Adipose tissue (tissue), 3 donors: Measurements from ENCODE around the gene CCDC57. TPM values are rescaled to one million over a fixed set of nuclear protein-coding genes. Genes with fewer than 3 reads are reported as not detected.

ENCODE experiments used
- H3K27ac ChIP-seq: one replicate; pipeline ENCODE4 v1.5.1; 2013; ENCODE audit warnings: low read depth, low read length
- WGBS, 3 donors: extraction: QIAGEN DNeasy Blood & Tissue Kit; methylation state at CpG; one replicate each; pipeline ENCODE4 v1.1.7; 2013; 5-methylcytosine and 5-hydroxymethylcytosine counted together
- polyA plus RNA-seq, 3 donors: library from polyadenylated mRNA; stranded (reverse); fragments of 200-250 nt; gene quantifications; one replicate each; pipeline ENCODE4 v1.2.3, GENCODE V29; 2013
- donor health status: healthy with polysubstance abuse.
- donor health status: Bipolar disorder and iron deficiency.
- donor health status: healthy.

Gene CCDC57
- polyA plus RNA-seq, 3 donors = 22.7 to 23.7 (median 22.9) TPM

DNA sequence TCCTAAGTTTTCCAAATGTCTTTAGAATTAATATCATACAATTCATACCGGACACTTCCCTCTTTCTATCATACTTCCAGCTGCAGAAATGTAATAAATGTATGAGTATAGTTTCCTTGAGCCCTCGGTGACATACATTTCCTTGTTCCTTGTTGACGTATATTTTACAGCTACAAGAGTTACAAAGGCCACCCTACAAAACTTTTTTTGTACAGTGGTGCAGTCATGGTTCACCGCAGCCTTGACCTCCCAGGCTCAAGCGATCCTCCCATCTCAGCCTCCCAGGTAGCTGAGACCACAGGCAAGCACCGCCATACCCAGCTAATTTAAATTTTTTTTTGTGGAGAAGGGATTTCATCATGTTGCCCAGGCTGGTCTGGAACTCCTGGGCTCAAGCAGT is 139.8 kb downstream of the CCDC57 start:
- no peak overlapping the region for H3K27ac ChIP-seq
- 84 to 87% (median 85%) methylated on average over 6 of the region's 6 CpGs for WGBS, 3 donors

- H3K27ac ChIP-seq = no peak overlapping the region
These were observed 142.0 kb downstream of the CCDC57 start for GRCh38 chr17:82070611-82071010.

- WGBS, 3 donors = 9 to 15% (median 9%) methylated on average over 63 to 88 of the region's 88 CpGs
- H3K27ac ChIP-seq = peak within 1 kb of the TSS; percentile 43
These were observed 146.9 kb downstream of the CCDC57 start, which contains the start of gene DUS1L for GRCh38 chr17:82065638-82066303. DUS1L (minus strand) TSS chr17:82065804; CDS start chr17:82065059, 745 bp downstream.

GRCh38 chr17:82065193-82065637 is 147.4 kb downstream of the CCDC57 start:
- WGBS, 3 donors = 0 to 1% (median 1%) methylated on average over 45 to 47 of the region's 47 CpGs
- no peak overlapping the region for H3K27ac ChIP-seq

DNA sequence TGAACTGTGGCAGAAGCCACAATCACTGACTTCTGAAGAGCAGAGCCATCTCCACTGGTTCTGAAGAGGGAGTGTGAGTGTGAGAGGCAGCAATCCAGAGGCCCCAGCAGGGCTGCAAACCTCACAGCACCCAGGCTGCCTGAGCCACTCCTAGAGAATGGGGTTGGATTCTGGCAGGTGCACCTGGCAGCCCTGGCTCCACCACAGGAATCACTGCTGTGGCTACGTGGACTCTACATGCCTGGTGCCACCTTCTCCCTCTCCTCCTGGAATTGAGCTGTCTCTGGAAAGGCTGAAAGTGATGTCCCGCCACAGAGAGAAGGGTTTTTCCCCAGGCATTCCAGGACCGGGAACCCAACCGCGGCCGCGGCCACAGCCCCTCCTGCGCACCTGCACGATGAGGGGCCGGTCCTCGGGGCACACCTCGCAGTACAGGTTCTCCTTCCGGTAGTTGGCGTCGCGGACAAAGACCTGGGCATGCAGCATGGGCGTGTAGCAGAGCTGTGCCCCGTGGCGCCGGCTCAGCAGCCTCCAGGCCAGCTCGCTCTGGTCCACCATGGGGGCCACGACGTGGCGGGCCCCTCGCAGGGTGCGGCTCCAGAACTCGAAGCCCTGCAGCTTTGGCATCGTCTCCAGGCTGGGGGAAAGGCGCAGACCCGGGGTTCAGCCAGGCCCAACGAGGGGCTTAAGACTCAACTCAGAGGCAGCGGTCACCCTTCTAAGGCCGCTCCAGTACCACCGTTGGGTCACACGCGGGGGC is 148.0 kb downstream of the CCDC57 start:
- no peak overlapping the region for H3K27ac ChIP-seq
- WGBS, 3 donors = 15 to 45% (median 37%) methylated on average over 36 of the region's 36 CpGs

DNA sequence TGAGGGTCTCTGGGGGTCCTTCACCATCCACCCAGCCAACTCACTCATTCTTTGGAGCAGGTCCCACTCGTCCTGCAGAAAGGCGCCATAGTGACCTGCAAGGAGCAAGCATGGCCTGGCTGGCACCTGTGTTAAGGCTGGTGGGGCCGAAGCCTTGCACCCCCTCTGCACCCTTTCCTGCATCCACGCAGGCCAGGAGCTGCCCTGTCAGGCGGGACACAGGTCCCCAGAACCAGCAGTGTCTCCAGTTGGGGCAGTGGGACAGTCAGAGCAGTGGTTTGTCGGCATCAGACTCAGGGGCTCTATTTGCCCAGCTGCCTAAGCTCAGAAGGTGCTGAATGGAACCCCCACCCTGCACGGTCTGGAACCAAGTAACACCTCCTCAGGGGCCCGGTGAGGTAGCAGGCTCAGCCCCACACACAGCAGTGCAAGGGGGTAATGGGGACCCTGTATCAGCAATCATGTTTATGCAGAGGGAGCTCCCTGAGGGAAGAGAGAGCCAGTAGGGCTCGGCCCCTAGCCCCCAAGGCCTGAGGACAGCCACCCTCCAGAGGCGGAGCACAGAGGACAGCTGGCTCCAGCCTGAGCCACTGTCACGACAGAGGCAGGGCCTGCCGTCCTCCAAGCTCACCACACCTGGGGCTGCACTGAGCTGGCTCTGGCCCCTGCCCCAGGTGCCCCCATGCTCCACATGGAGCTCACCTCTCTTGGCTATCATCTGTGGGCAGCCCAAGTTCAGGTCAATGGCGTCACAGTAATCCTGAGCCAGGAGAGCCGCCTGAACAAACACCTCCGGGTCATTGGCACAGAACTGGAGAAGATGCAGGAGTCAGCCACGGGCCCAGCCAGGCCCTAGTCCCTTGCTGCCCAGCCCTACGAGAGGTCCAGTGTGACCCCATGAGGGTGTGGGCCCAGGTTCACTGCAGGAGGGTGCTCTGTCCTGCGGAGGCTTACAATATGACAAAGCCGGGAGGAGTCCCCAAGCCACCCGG is 148.9 kb downstream of the CCDC57 start:
- no peak overlapping the region for H3K27ac ChIP-seq
- 69 to 83% (median 79%) methylated on average over 19 to 20 of the region's 20 CpGs for WGBS, 3 donors

DNA sequence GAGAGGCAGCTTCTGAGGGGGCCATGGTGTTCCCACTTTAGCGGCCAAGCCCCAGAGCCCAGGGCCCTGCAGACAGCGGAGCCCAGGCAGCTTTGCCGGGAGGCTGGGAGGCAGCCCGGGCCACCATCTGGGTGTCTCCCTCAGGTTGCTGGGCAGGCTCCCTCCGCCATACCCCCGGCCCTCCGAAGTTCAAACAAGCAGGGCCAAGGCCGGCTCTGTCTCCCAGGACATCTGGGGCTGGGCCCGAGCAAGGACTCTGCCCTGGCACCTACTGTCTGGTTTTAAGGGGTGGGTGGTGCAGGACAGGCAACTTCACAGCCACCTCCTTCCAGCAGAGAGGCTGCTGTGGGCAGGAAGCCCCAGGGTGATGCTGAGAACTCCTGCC is 149.7 kb downstream of the CCDC57 start:
- WGBS, 3 donors = 82 to 95% (median 93%) methylated on average over 9 of the region's 9 CpGs
- no peak overlapping the region for H3K27ac ChIP-seq

- WGBS, 3 donors = 82 to 84% (median 84%) methylated on average over 24 of the region's 24 CpGs
- no peak overlapping the region for H3K27ac ChIP-seq
These were observed 150.3 kb downstream of the CCDC57 start for GRCh38 chr17:82062076-82062983.

DNA sequence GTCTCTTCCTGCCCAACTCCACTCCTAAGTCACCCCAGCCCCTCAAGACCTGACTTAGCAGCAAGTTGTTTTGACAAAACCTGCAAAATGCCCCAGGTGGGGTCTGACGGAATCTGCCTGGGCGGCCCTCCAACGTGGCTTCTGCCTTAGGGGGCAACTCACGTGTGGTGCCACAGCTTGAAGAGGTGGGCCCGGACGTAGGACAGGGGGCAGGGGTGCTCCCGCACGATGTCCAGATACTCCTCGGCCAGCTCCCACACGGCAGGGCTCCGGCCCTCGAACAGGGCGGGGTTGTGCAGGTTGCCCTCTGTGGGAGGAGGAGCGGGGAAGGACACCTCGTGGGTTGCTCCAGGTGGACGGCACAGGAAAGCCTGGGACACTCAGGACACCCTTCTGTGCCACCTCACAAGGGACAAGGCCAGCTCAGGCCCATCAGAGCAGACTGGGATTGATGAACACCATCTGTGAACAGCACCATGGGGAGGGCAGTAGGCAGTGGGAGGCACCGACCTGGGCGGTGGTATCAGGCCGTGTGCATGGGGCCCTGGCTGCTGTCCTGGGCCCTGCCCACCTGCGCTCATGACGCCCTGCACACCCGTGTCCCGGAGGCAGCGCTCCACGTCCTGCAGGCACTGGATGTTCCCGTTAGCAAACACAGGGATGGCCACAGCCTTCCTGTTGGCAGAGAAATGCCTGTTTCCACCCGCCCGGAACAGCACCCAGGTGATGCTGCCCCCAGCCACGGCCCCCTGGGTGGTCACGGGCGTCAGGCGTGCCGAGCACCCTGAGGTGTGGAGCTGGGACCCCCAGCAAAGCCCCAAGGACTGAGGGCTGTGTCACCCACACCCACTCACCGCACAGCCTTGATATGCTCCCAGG is 151.4 kb downstream of the CCDC57 start:
- no peak overlapping the region for H3K27ac ChIP-seq
- 88 to 93% (median 89%) methylated on average over 34 of the region's 34 CpGs for WGBS, 3 donors

GRCh38 chr17:82060614-82061013 is 152.0 kb downstream of the CCDC57 start:
- 87 to 90% (median 89%) methylated on average over 14 of the region's 14 CpGs for WGBS, 3 donors
- H3K27ac ChIP-seq = no peak overlapping the region

DNA sequence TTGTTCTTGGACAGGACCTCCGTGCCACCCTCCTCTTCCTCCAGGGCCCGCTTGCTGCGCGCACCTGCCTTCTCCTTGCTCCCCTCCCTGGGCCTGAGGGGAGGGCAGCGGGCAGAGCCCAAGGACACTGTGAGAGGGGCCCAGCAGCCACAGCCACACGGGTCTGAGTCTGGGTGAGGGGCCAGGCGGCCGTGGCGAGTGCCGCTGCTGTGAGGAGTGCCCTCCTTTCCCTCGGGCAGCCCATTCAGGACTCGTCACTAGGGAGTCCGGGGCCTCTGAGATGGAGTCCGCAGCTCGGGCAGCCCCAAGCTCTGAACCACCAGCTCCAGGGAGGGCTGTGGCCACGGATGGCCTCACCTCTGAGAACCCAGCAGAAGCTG is 152.7 kb downstream of the CCDC57 start:
- 82 to 87% (median 86%) methylated on average over 16 of the region's 16 CpGs for WGBS, 3 donors

DNA sequence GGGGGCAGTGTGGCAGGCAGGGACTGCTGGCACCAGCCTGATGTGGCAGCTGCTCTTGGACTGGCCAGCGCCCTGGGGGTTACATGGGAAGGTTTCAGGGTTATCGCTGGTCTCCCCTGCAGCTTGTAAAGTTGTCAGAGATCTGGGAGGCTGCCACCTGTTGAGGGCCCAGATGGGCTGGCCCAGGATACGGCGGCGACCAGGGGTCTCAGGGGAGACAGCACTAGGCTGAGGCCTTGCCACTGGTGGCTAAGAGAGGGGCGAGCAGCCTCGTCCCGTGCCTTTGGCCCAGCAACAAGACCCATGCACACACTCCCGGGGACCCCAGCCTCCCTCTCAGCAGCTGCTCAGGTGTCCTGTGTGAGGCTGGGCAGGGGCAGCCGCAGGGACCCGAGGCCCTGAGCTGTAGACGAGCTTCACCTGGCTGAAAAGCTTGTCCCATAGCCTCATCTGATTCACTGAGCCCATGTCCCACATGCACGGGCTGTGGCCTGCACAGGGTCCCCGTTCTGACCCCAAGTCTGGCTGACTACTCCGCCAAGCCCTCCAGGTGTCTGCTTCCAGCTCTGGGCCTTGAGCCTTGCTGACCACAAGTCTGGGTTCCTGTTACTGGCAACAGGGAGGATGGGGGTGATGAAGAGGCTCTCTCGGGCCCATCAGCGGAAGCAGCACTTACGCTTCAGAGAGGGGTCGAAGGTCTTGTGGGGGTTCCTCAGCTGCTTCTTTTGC is 153.2 kb downstream of the CCDC57 start:
- 78 to 83% (median 81%) methylated on average over 19 of the region's 19 CpGs for WGBS, 3 donors
- no peak overlapping the region for H3K27ac ChIP-seq

More for the DNA sequence above, 152.7 kb downstream of the CCDC57 start:
- H3K27ac ChIP-seq = no peak overlapping the region

DNA sequence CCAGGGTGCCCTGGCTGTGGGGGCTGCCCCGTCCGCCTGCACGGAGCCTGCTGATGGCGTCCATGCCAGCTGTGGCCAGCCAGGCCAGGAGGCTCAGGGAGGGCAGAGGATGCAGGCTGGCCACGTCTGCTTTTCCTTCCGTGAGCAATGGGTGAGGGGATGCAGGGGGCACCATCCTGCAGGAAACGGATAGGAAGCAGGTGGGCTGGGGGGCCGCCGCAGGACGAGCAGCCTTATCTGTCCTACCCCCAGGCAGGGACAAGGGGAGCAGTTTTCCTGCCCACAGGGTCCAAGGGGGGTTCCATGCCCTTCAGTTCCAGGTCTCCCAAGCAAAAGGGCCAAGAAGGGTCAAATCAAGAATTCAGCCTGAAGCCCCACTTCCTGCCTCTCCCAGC is 153.8 kb downstream of the CCDC57 start:
- WGBS, 3 donors = 74 to 89% (median 83%) methylated on average over 10 of the region's 10 CpGs

GRCh38 chr17:82058230-82058854 is 154.3 kb downstream of the CCDC57 start:
- no peak overlapping the region for H3K27ac ChIP-seq
- WGBS, 3 donors = 78 to 84% (median 79%) methylated on average over 17 of the region's 17 CpGs

More for the DNA sequence above, 153.8 kb downstream of the CCDC57 start:
- no peak overlapping the region for H3K27ac ChIP-seq

DNA sequence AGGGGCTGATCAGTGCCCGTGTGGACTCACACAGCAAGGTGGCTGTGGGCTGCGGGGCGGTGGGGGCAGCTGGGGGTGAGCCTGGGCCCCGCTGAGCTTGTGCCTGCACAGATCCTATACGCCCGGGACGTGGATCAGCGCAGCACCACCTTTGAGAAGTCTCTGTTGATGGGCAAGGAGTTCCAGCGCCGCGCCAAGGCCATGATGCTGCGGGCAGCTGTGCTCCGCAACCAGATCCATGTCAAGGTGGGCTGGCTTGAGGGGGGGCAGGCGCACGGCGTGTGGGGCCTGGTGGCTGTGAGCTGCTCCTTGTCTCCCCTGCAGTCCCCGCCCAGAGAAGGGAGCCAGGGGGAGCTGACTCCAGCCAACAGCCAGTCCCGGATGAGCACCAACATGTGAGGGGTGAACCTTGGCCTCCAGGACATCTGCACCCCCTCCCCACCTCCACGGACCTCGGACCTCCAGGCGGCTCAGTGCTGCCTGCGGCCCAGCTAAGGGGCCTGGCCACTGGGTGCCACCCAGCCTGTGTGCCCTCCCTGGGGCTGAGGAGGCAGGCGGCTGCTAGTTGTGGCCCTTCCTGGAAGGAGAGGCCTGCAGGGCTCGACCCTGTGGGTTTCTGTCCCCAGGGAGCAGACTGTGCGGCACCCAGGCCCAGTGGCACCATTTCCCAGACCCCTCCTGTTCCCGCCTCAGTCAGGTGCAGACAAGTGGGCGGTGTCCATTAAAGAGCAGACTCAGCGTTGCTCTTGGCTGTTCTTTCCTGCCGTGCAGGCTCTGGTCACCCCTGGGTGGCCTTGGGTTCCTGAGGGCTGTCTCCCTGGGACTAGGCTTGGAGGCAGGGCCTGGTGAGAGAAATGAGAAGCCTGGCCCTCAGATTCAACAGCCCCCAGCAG is 155.7 kb downstream of the CCDC57 start:
- 84 to 88% (median 87%) methylated on average over 24 to 29 of the region's 29 CpGs for WGBS, 3 donors
- H3K27ac ChIP-seq = no peak overlapping the region
